Lower leg skin (tissue), 3 donors: ENCODE data around the gene ADAM10.

Experiments
- CTCF ChIP-seq, 3 donors: fragments of 450-650 bp; IDR thresholded peaks; one replicate each; pipeline ENCODE4 v1.5.1; 2016; ENCODE audit warnings: antibody characterized with exemption in 3 of 3, mild to moderate bottlenecking in 3 of 3, moderate library complexity in 2 of 3
- POLR2A ChIP-seq, 2 donors: fragments of 450-650 bp; IDR thresholded peaks; one replicate each; pipeline ENCODE4 v1.6.1; 2016 to 2017; ENCODE audit warnings: antibody characterized with exemption in 2 of 2, mild to moderate bottlenecking in 1 of 2, moderate library complexity in 1 of 2

DNA sequence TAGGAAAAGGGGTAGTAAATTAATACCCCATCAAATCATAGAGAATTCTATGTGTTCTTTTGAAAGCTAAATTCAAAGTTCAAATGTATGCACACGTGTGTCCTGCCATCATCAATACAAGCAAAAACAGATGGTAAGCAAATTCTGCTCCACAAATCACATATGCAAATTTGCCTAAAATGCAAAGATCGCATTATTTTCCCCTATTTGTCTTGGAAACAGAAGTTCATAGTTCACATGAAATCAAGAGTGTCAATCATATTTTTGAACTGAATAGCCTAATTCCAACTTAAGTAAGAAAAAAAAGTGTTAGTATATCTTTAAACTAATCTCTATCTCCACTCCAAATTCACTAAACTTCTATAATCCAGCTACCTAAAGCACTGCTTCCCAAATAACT, 8.5 kb downstream of the ADAM10 start:
- TF ChIP-seq CTCF (IDR thresholded peaks at IDR 0.05) (no peak), POLR2A (IDR thresholded peaks at IDR 0.05) (no peak)
